ENCODE results near the gene SMIM41.
"Not testable (repeated sequence)": the region's sequence is repeated elsewhere in the genome, so short reads cannot be mapped to it uniquely, and the experiment has no call there.

Gene SMIM41

DNA sequence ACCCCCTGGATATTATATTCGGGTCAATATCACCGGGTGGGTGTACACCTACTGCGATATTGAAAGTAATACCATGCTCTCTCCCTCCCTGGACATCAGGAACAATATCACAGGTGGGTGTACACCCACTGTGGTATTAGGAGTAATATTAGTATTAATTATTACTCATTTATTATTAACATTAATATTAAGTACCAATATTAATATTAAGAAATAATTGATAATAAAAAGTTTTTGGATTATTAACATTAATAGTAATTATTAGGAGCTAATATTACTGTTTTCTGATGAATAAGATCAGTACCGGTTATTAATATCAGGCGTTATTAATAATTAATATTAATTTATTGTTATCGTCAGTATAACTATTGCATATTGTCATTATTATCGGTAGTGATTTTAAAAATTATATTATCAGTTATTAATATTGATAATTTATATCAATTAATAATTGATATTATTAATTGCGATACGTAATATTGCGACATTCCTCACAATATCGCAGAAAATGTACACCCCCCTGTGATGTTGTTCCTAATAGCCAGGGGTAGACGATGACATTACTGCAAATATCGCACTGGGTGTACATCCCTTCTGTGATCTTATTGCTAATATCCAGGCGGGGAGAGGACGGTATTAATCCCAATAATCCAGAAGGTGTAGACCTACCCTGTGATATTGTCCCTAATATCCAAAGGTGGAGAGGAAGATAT is 17.0 kb downstream of the SMIM41 start:
- no peaks in the 10 kb centered on the region for H3K27me3 ChIP-seq (replicated peaks; ENCODE audit: control insufficient read depth, insufficient read depth, low read length)
- no peak for DNase-seq (ENCODE audit: extremely low read depth, insufficient read length)
- H3K4me3 ChIP-seq (replicated peaks; ENCODE audit: low read depth, low read length) = no peak overlapping the region
- no peaks in the 10 kb centered on the region for H3K36me3 ChIP-seq (ENCODE audit: control insufficient read depth, insufficient read depth, low read length)
- TF ChIP-seq, protein P1, sequence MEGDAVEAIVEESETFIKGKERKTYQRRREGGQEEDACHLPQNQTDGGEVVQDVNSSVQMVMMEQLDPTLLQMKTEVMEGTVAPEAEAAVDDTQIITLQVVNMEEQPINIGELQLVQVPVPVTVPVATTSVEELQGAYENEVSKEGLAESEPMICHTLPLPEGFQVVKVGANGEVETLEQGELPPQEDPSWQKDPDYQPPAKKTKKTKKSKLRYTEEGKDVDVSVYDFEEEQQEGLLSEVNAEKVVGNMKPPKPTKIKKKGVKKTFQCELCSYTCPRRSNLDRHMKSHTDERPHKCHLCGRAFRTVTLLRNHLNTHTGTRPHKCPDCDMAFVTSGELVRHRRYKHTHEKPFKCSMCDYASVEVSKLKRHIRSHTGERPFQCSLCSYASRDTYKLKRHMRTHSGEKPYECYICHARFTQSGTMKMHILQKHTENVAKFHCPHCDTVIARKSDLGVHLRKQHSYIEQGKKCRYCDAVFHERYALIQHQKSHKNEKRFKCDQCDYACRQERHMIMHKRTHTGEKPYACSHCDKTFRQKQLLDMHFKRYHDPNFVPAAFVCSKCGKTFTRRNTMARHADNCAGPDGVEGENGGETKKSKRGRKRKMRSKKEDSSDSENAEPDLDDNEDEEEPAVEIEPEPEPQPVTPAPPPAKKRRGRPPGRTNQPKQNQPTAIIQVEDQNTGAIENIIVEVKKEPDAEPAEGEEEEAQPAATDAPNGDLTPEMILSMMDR (IDR thresholded peaks at IDR 0.05; ENCODE audit: insufficient read depth, low read length, poor library complexity, severe bottlenecking) = no peak

DNA sequence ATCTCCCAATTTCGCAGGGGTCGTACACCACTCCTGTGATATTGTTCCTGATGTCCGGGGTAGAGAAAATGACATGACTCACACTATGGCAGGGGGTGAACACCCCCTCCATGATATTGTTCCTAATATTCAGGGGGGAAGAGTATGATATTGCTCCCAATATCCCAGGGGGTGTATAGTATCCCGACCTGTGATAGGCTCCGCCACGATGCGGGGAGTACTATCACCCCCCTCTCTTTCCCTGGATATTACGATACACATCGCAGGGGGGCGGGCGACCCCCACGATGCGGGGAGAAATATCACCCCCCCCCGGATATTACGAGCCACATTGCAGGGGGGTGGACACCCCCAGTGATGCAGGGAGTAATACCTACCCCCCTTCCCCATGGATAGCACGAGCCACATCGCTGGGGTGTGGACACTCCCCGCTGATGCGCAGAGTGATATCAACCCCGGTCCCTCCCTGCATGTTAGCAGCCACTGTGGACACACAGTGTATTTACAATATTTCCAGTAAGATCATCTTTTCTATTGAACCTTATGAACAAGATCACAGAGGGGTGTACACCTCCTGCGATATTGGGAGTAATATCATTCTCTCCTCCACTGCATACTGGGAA is 17.7 kb downstream of the SMIM41 start:
- no peak for DNase-seq (ENCODE audit: extremely low read depth, insufficient read length)

DNA sequence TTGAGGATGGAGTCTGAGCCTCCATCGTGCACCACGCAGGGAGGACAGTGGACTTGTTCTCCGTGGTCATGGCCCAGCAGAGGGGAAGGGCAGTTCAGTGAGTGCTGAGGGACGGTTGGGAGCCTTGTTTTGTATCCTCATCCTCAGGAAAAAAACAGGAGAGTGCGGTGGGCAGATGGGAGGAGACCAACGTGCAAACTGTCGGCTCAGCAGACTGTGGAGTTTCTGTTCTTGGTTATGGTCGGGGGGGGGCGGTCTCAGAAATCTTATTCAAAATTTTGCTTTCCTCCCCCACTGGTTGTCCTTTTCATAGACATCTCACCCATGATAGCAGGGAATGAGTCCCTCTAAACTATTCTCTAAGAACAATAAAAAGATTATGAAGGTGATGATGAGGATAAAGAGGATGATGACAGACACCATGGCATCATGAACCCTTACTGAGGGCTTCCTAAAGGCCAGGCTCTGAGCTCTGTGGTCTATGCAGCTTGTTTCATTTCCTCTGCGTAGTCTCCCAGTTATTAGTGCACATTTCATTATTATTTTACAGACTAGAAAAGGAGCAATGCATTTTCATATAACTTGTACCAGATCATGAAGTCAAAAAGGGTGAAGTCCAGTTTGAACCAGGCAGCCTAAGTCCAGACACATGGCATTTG is 25.1 kb downstream of the SMIM41 start:
- DNase-seq (ENCODE audit: extremely low read depth, insufficient read length); H3K36me3 ChIP-seq (ENCODE audit: control insufficient read depth, insufficient read depth, low read length); H3K4me3 ChIP-seq (replicated peaks; ENCODE audit: low read depth, low read length); H3K27me3 ChIP-seq (replicated peaks; ENCODE audit: control insufficient read depth, insufficient read depth, low read length): not testable (repeated sequence)

More for the DNA sequence above, 17.7 kb downstream of the SMIM41 start:
- Histone ChIP-seq H3K4me3 (replicated peaks; ENCODE audit: low read depth, low read length) (no peak overlapping the region), H3K36me3 (ENCODE audit: control insufficient read depth, insufficient read depth, low read length) (no peaks in the 10 kb centered on the region), H3K27me3 (replicated peaks; ENCODE audit: control insufficient read depth, insufficient read depth, low read length) (no peaks in the 10 kb centered on the region)
- TF ChIP-seq, protein P1 (IDR thresholded peaks at IDR 0.05; ENCODE audit: insufficient read depth, low read length, poor library complexity, severe bottlenecking) = no peak

DNA sequence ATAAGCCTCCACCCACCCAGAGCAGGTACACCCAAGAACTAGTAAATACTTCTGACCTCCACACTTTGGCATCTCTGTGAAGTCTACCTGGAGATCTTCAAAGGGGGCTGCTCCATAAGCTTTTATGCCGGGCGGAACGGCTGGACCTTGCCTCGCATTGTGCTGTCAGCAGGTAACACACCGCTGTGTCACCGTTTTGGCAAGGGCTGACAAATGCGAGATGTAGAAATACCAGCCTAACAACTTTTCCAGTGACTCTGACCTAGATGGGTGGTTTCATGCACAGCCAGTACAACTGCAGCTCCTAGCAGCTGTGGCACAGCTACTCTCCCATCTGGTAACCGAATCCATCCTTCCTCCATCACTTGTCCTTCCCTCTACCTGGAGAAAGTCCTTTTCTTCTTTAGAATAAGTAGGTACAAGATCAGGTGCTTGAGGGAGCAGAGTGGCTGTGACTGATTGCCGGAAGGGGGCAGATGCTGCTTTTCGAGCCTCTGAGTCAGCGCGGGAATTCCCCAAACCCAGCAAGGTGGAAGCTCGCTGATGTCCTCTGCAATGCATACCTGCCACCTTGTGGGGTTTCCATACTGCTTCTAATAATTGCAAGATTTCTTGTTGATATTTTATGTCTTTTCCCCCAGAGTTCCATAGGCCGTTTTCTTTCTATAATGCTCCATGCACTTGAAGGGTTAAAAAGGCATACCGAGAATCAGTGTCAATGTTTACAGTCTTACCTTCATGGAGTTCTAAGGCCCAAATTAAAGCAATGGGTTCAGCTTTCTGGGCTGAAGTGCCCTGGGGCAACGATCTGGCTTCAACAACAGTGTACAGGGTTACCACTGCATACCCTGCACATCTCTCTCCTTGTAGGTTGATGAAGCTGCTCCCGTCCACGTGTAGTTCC is 37.0 kb downstream of the SMIM41 start:
- not testable (repeated sequence) for DNase-seq (ENCODE audit: extremely low read depth, insufficient read length); H3K4me3 ChIP-seq (replicated peaks; ENCODE audit: low read depth, low read length)

DNA sequence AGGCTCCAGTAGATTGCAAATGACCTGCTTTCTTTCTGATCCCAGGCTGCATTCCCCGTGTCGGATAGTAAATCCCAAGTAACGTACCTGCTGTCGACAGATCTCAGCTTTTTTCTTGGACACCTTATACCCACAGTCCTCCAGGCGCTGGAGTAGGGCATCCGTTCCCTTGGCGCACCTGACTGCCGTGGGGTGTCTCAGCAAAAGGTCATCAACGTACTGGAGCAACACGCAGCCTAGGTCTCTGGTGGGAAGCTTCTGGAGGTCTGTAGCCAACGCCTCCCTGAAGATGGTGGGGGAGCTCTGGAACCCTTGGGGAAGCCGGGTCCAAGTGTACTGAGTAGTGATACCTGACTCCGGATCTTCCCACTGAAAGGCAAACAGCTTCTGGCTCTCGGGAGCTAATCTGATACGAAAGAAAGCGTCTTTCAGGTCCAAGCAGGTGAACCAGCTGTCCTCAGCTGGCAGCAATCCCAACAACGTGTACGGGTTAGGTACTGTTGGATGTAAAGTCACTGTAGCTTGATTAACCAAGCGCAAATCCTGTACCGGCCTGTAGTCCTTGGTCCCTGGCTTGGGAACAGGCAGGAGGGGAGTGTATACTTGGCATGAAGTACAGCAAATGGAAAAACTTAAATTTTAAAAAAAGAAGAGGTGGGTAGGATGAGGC is 38.4 kb downstream of the SMIM41 start:
- H3K27me3 ChIP-seq (replicated peaks; ENCODE audit: control insufficient read depth, insufficient read depth, low read length); H3K36me3 ChIP-seq (ENCODE audit: control insufficient read depth, insufficient read depth, low read length); DNase-seq (ENCODE audit: extremely low read depth, insufficient read length): not testable (repeated sequence)
- H3K4me3 ChIP-seq (replicated peaks; ENCODE audit: low read depth, low read length) = peak overlapping the region; percentile 46

More for the DNA sequence above, 37.0 kb downstream of the SMIM41 start:
- not testable (repeated sequence) for H3K36me3 ChIP-seq (ENCODE audit: control insufficient read depth, insufficient read depth, low read length); H3K27me3 ChIP-seq (replicated peaks; ENCODE audit: control insufficient read depth, insufficient read depth, low read length)
- TF ChIP-seq, protein P1 (IDR thresholded peaks at IDR 0.05; ENCODE audit: insufficient read depth, low read length, poor library complexity, severe bottlenecking) = peak; percentile 35
